HG03571 (cell line): ENCODE data around the gene ZNF343.
"Not testable (repeated sequence)": the region's sequence is repeated elsewhere in the genome, so short reads cannot be mapped to it uniquely, and the experiment has no call there.

Source experiments
- ATAC-seq: cut with Tn5 transposase; IDR thresholded peaks from one replicate; pipeline ENCODE4 v1.9.1; 2021; ENCODE audit not compliant: unreplicated experiment

Gene ZNF343

GRCh38 chr20:2521369-2522305 lies 12.9 kb upstream of the ZNF343 start:
- no peak for ATAC-seq

GRCh38 chr20:2520617-2521016 lies 11.9 kb upstream of the ZNF343 start:
- ATAC-seq: no peak

GRCh38 chr20:2519115-2519809 lies 10.5 kb upstream of the ZNF343 start:
- no peak for ATAC-seq

GRCh38 chr20:2518558-2518957 lies 9.8 kb upstream of the ZNF343 start:
- no peak for ATAC-seq

GRCh38 chr20:2518096-2518495 lies 9.4 kb upstream of the ZNF343 start:
- no peak for ATAC-seq

- no peak for ATAC-seq
These were observed 7.7 kb upstream of the ZNF343 start for GRCh38 chr20:2516399-2516798.

- no peak for ATAC-seq
These were observed 6.5 kb upstream of the ZNF343 start for GRCh38 chr20:2515203-2515602.

- no peak for ATAC-seq
These were observed 1.1 kb upstream of the ZNF343 start for GRCh38 chr20:2509794-2510193.

GRCh38 chr20:2509468-2509781 lies 710 bp upstream of the ZNF343 start:
- ATAC-seq: no peak

GRCh38 chr20:2507875-2508630 lies 662 bp downstream of the ZNF343 start:
- peak; percentile 13 for ATAC-seq

GRCh38 chr20:2507464-2507863 lies 1.3 kb downstream of the ZNF343 start:
- ATAC-seq: no peak

GRCh38 chr20:2506426-2506825 lies 2.3 kb downstream of the ZNF343 start:
- not testable (repeated sequence) for ATAC-seq

- not testable (repeated sequence) for ATAC-seq
These were observed 3.9 kb downstream of the ZNF343 start for GRCh38 chr20:2504803-2505202.

GRCh38 chr20:2502808-2503384 lies 5.8 kb downstream of the ZNF343 start:
- ATAC-seq: not testable (repeated sequence)

GRCh38 chr20:2485661-2486060 lies 23.1 kb downstream of the ZNF343 start:
- no peak for ATAC-seq

GRCh38 chr20:2485080-2485479 lies 23.6 kb downstream of the ZNF343 start:
- no peak for ATAC-seq

- ATAC-seq: no peak
These were observed 25.2 kb downstream of the ZNF343 start for GRCh38 chr20:2483504-2483903.

GRCh38 chr20:2480381-2480780 lies 28.3 kb downstream of the ZNF343 start:
- ATAC-seq: no peak

GRCh38 chr20:2476742-2477615 lies 31.7 kb downstream of the ZNF343 start:
- ATAC-seq: no peak
